Astrocyte (in vitro differentiated cells and primary cell): ENCODE data around the gene CNTNAP2.

Experiments used
- CTCF ChIP-seq: IDR thresholded peaks from 2 replicates; pipeline ENCODE4 v1.5.1; 2011; ENCODE audit warnings: low read depth, mild to moderate bottlenecking, inconsistent platforms, low read length, moderate library complexity; ENCODE audit not compliant: insufficient read depth
- EZH2 ChIP-seq: IDR thresholded peaks from 2 replicates; pipeline ENCODE4 v1.6.1; 2012; ENCODE audit warnings: mild to moderate bottlenecking, low read length, inconsistent platforms; ENCODE audit not compliant: insufficient read depth

DNA sequence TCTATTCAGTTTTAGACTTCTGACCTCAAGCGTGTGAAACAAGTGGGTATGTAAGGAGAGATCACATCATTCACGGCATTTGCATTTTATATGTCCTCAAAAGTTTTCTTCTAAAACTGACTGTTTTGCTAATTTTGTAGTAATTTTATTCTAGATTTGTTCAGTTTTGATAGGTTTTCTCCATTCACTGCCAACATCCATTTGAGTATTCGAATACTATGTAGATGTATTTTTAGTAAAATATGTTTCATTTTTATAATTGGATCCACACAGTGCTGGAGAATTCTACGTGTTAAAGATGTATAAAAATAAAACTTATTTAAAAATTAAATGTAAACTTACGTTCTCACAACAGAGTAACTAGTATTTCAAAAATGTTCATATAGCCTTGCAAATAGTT, 503.0 kb downstream of the CNTNAP2 start:
- TF ChIP-seq CTCF (no peak), EZH2 (no peak)
